ENCODE measurements around the gene GPBAR1.

DNA sequence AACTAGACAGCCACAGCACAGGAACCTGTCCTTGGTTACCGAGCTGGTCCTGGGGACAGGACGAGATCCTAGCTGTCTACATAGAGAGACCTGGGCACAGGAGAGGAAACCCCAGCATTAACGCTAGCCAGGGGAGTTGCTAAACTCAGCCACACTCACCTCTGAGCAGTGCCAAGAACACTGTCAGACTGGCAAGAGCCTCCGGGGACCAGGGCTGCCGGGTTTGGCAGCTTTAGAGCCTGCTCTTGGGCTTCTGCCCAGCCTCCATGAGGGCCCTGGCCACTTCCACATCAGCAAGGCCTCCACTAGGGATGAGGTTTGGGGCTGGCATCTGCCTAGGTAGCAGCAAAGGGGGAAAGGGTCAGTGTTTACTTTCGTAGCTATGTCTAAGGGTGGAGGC lies 24.8 kb downstream of the GPBAR1 start:
- TF ChIP-seq, protein P1, sequence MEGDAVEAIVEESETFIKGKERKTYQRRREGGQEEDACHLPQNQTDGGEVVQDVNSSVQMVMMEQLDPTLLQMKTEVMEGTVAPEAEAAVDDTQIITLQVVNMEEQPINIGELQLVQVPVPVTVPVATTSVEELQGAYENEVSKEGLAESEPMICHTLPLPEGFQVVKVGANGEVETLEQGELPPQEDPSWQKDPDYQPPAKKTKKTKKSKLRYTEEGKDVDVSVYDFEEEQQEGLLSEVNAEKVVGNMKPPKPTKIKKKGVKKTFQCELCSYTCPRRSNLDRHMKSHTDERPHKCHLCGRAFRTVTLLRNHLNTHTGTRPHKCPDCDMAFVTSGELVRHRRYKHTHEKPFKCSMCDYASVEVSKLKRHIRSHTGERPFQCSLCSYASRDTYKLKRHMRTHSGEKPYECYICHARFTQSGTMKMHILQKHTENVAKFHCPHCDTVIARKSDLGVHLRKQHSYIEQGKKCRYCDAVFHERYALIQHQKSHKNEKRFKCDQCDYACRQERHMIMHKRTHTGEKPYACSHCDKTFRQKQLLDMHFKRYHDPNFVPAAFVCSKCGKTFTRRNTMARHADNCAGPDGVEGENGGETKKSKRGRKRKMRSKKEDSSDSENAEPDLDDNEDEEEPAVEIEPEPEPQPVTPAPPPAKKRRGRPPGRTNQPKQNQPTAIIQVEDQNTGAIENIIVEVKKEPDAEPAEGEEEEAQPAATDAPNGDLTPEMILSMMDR (IDR thresholded peaks at IDR 0.05), result no peak
- peak in 2 of 3 donors; percentile 50 to 65 for TF ChIP-seq POLR2A (IDR thresholded peaks at IDR 0.05)

Data from body of pancreas (tissue), 4 donors.